Endothelial cell of umbilical vein (primary cell): Measurements from ENCODE around the gene PCGF3. TPM values are rescaled to one million over a fixed set of nuclear protein-coding genes. Genes with fewer than 3 reads are reported as not detected.

Source experiments
- BruUV-seq: library from RNA; stranded (reverse); fragments of 400-500 nt; replicated peaks from 2 replicates; lab custom pipeline; 2021; lab: Mats Ljungman, UMichigan
- CTCF ChIA-PET: fragments of 300-600, 350-600 bp; sonication (Branson Sonifier 250); formaldehyde crosslinking; loops from one replicate; lab custom pipeline; 2021; ENCODE audit warnings: antibody characterized with exemption, inconsistent platforms; lab: Charles Lee
- POLR2A ChIA-PET: fragments of 300-600, 350-600 bp; sonication (Branson Sonifier 250); formaldehyde crosslinking; loops from one replicate; lab custom pipeline; 2021; ENCODE audit warnings: antibody characterized with exemption, inconsistent platforms; lab: Charles Lee
- DNase-seq: peaks from one replicate; pipeline ENCODE4 v3.0.0-alpha.2; 2011; ENCODE audit warnings: low read depth, low spot score
- FAIRE-seq: peaks from 2 replicates; lab custom pipeline; 2011; peaks lifted over from hg19 to GRCh38; lab: Jason Lieb, UNC
- H2AFZ ChIP-seq: 2 replicates; pipeline ENCODE4 v1.6.0; 2012; ENCODE audit warnings: low read depth, low read length, control low read depth, inconsistent platforms
- H3K27ac ChIP-seq: 2 replicates; pipeline ENCODE4 v1.5.1; 2011; ENCODE audit warnings: low read depth, mild to moderate bottlenecking, control low read depth, low read length, moderate library complexity; ENCODE audit not compliant: insufficient read depth
- H3K27me3 ChIP-seq, 2 experiments: 2 replicates each; pipeline versions ENCODE4 v1.6.0 to v1.6.1; 2011; ENCODE audit warnings: low read length in 2 of 2, mixed read lengths in 1 of 2; ENCODE audit not compliant: control insufficient read depth in 2 of 2, insufficient read depth in 2 of 2
- H3K36me3 ChIP-seq, 2 experiments: 2 replicates in 1 of 2; 3 replicates in 1 of 2; pipeline ENCODE4 v1.5.1; 2011; ENCODE audit warnings: low read length in 2 of 2, mild to moderate bottlenecking in 1 of 2, moderate library complexity in 1 of 2; ENCODE audit not compliant: control insufficient read depth in 2 of 2, insufficient read depth in 2 of 2; ENCODE audit errors: extremely low read depth in 1 of 2
- H3K4me1 ChIP-seq: 3 replicates; pipeline ENCODE4 v1.5.1; 2011; ENCODE audit warnings: mild to moderate bottlenecking, low read length; ENCODE audit not compliant: control insufficient read depth, insufficient read depth; ENCODE audit errors: extremely low read depth
- H3K4me2 ChIP-seq: 2 replicates; pipeline ENCODE4 v1.6.1; 2011; ENCODE audit warnings: low read length, control low read depth, mixed read lengths; ENCODE audit not compliant: insufficient read depth
- H3K4me3 ChIP-seq, 3 experiments: fragments of 200-600 bp in 1 of 3; sonication (generic), shearing (Covaris generic) in 1 of 3; replicated peaks in 1 of 3; 2 replicates each; pipeline ENCODE4 v1.5.1; 2011 to 2016; ENCODE audit warnings: control low read depth in 3 of 3, low read length in 3 of 3, mild to moderate bottlenecking in 2 of 3, inconsistent platforms in 1 of 3, low read depth in 1 of 3, moderate library complexity in 1 of 3; ENCODE audit not compliant: insufficient read depth in 1 of 3
- H3K79me2 ChIP-seq: 2 replicates; pipeline ENCODE4 v1.6.0; 2012; ENCODE audit warnings: low read length, inconsistent platforms; ENCODE audit not compliant: control insufficient read depth, insufficient read depth
- H3K9ac ChIP-seq: replicated peaks from 2 replicates; pipeline ENCODE3; 2011; ENCODE audit warnings: low read length, control low read depth; ENCODE audit not compliant: insufficient read depth; ENCODE audit errors: extremely low read depth
- H3K9me1 ChIP-seq: replicated peaks from 3 replicates; pipeline ENCODE4 v1.6.0; 2011; ENCODE audit warnings: mild to moderate bottlenecking, low read length; ENCODE audit not compliant: control insufficient read depth, insufficient read depth; ENCODE audit errors: extremely low read depth
- H3K9me3 ChIP-seq: replicated peaks from 2 replicates; pipeline ENCODE4 v1.5.1; 2012; ENCODE audit warnings: low read length, inconsistent platforms; ENCODE audit not compliant: control insufficient read depth, insufficient read depth
- H4K20me1 ChIP-seq: replicated peaks from 2 replicates; pipeline ENCODE3; 2011; ENCODE audit warnings: mild to moderate bottlenecking, low read length; ENCODE audit not compliant: control insufficient read depth, insufficient read depth; ENCODE audit errors: extremely low read depth
- CTCF ChIP-seq, 2 donors: IDR thresholded peaks; 1 replicate in 1 of 2; 2 replicates in 1 of 2; pipeline ENCODE4 v1.5.1; 2011; ENCODE audit warnings: low read length in 2 of 2, mild to moderate bottlenecking in 2 of 2, moderate library complexity in 2 of 2, control low read depth in 1 of 2, inconsistent platforms in 1 of 2, low read depth in 1 of 2; ENCODE audit not compliant: insufficient read depth in 1 of 2; ENCODE audit errors: extremely low read depth in 1 of 2
- EZH2 ChIP-seq: IDR thresholded peaks from 2 replicates; pipeline ENCODE4 v1.6.1; 2012; ENCODE audit warnings: borderline replicate concordance, low read depth, mild to moderate bottlenecking, moderate library complexity, low read length, inconsistent platforms; ENCODE audit not compliant: severe bottlenecking
- FOS ChIP-seq: IDR thresholded peaks from 2 replicates; pipeline ENCODE4 v1.6.1; 2011; ENCODE audit warnings: mild to moderate bottlenecking, low read length, moderate library complexity, borderline replicate concordance; ENCODE audit not compliant: insufficient read depth
- GATA2 ChIP-seq: IDR thresholded peaks from 2 replicates; pipeline ENCODE4 v1.7.0; 2011; ENCODE audit warnings: low read depth, mild to moderate bottlenecking, moderate library complexity, mixed read lengths, low read length; ENCODE audit not compliant: insufficient read length, insufficient read depth
- JUN ChIP-seq: IDR thresholded peaks from 2 replicates; pipeline ENCODE4 v1.6.1; 2011; ENCODE audit warnings: borderline replicate concordance, low read depth; ENCODE audit not compliant: insufficient read length, insufficient read depth
- MAX ChIP-seq: IDR thresholded peaks from 2 replicates; pipeline ENCODE4 v1.6.1; 2011; ENCODE audit not compliant: insufficient read depth, insufficient read length
- POLR2AphosphoS5 ChIP-seq: IDR thresholded peaks from 2 replicates; pipeline ENCODE4 v1.6.1; 2012; ENCODE audit warnings: low read depth, mild to moderate bottlenecking, control low read depth, low read length, moderate library complexity; ENCODE audit not compliant: insufficient read depth
- dilution Hi-C: fragments of 300-500 bp; cut with MboI; formaldehyde crosslinking; loops from one replicate; pipeline ENCODE4 v1.15.0; 2019; ENCODE audit warnings: low sequenced_read_pairs; ENCODE audit not compliant: extremely low pct_ligation_motif_present
- intact Hi-C: fragments of 100-400 bp; cut with micrococcal nuclease; formaldehyde crosslinking; loops from one replicate; pipeline ENCODE4 v1.10.0; 2022
- polyA plus RNA-seq, 4 experiments: library from polyadenylated mRNA; depleted of rRNA in 3 of 4; stranded (reverse) in 3 of 4; unstranded in 1 of 4; fragments of >200 nt; gene quantifications; 2 replicates each; pipeline versions ENCODE4 v1.2.1 to v1.2.3, GENCODE V29; 2011 to 2012; ENCODE audit warnings: missing spikeins in 1 of 4
- total RNA-seq: library from RNA; stranded (reverse); gene quantifications from 2 replicates; pipeline ENCODE4 v1.2.3, GENCODE V29; 2021

PCGF3 gene
- total and polyA plus RNA-seq, 2 donors (not counting 3 experiments of a cell fraction or from before 2014, with no cell fraction given) = 70.2 to 91.8 TPM

- H3K9me1 ChIP-seq = no peaks in the 10 kb centered on the region
- FAIRE-seq = no peak
- no peak overlapping the region for H3K4me3 ChIP-seq
- no peak overlapping the region for H3K9ac ChIP-seq
- intact Hi-C loops = no loop called here
- no peak overlapping the region for H3K4me2 ChIP-seq
- H4K20me1 ChIP-seq = no peaks in the 10 kb centered on the region
- ChIA-PET CTCF (no interaction called here), POLR2A (no interaction called here)
- H3K27me3 ChIP-seq = no peaks in the 10 kb centered on the region
- peaks cover 2% of the 10 kb centered on the region for H3K79me2 ChIP-seq
- H3K27ac ChIP-seq = no peak overlapping the region
- dilution Hi-C loops = no loop called here
- no peak overlapping the region for H2AFZ ChIP-seq
- BruUV-seq = no TSS peak
- TF ChIP-seq FOS = no peak
- no peaks in the 10 kb centered on the region for H3K9me3 ChIP-seq
- H3K36me3 ChIP-seq = peaks cover 6 to 38% of the 10 kb centered on the region in 2 experiments
- peaks cover 4% of the 10 kb centered on the region for H3K4me1 ChIP-seq
- DNase-seq = no peak
Observed at GRCh38 chr4:761739-762138, 56.1 kb downstream of the PCGF3 start.

GRCh38 chr4:762211-763190 lies 56.9 kb downstream of the PCGF3 start:
- peaks cover 4% of the 10 kb centered on the region for H3K4me1 ChIP-seq
- H2AFZ ChIP-seq = no peak overlapping the region
- no peaks in the 10 kb centered on the region for H3K27me3 ChIP-seq
- no peaks in the 10 kb centered on the region for H3K9me3 ChIP-seq
- intact Hi-C loops (no loop called here), dilution Hi-C loops (no loop called here)
- ChIA-PET POLR2A (no interaction called here), CTCF (no interaction called here)
- no peaks in the 10 kb centered on the region for H4K20me1 ChIP-seq
- peaks cover 6 to 35% of the 10 kb centered on the region in 2 experiments for H3K36me3 ChIP-seq
- H3K9me1 ChIP-seq = no peaks in the 10 kb centered on the region
- H3K9ac ChIP-seq = no peak overlapping the region
- FAIRE-seq (no peak), DNase-seq (peak; percentile 26)
- TF ChIP-seq CTCF (IDR thresholded peaks at IDR 0.05; ENCODE audit: extremely low read depth in 1 of 2, insufficient read depth in 1 of 2, low read depth in 1 of 2, low read length in 2 of 2) (peak; percentile 18 to 35), POLR2AphosphoS5 (no peak), MAX (no peak), GATA2 (no peak), JUN (no peak), EZH2 (no peak)
- no peak overlapping the region for H3K4me3 ChIP-seq
- BruUV-seq = TSS peak; percentile 3
- H3K79me2 ChIP-seq = peaks cover under 1% of the 10 kb centered on the region
- H3K4me2 ChIP-seq = no peak overlapping the region
- no peak overlapping the region for H3K27ac ChIP-seq
